VCaP (cell line): ENCODE data around the gene SLC7A9.
"Not testable (repeated sequence)": the region's sequence is repeated elsewhere in the genome, so short reads cannot be mapped to it uniquely, and the experiment has no call there.

ENCODE experiments used
- H3K27ac ChIP-seq: fragments of 450-650 bp; 2 replicates; pipeline ENCODE4 v1.5.1; 2017
- CTCF ChIP-seq: fragments of 450-650 bp; conservative IDR thresholded peaks from 2 replicates; pipeline ENCODE4 v1.5.1; 2017; ENCODE audit warnings: mild to moderate bottlenecking, moderate library complexity

SLC7A9 gene

DNA sequence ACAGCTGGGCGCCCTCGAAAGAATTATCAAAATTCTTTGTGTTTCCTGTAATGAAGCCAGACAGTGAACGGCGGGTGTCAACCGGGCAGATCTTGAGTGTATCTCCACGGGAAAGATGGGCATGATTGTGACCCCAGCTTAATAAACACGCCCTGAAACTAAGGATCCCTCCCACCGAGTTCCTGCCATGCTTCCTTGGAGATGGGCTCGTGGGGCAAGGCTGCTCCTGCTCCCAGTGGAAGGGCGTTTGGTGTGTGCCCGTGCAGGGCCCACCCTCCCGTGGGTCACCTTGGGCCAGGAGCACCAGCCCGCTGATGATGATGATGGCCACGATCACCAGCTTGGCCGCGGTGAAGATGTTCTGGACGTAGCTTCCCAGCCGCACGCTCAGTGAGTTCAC lies 7.4 kb downstream of the SLC7A9 start:
- no peak overlapping the region for H3K27ac ChIP-seq
- no peak for TF ChIP-seq CTCF

DNA sequence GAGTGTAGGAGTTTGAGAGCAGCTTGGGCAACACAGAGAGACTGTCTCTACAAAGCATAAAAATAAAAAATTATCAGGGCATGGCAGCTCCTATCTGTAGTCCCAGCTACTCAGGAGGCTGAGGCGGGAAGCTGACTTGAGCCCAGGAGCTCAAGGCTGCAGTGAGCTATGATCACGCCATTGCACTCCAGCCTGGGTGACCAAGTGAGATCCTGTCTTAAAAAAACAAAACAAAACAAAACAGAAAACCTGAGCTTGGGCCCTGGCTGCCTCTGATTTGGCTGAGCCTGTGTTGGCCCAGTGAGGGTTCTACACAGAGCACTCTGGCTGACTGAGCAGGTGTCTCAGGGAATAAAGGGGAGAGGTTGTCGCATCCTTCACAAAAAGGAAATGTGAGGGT lies 8.0 kb downstream of the SLC7A9 start:
- H3K27ac ChIP-seq, result no peak overlapping the region
- TF ChIP-seq CTCF, result no peak

GRCh38 chr19:32859591-32859990 lies 10.0 kb downstream of the SLC7A9 start:
- no peak overlapping the region for H3K27ac ChIP-seq
- TF ChIP-seq CTCF, result no peak

DNA sequence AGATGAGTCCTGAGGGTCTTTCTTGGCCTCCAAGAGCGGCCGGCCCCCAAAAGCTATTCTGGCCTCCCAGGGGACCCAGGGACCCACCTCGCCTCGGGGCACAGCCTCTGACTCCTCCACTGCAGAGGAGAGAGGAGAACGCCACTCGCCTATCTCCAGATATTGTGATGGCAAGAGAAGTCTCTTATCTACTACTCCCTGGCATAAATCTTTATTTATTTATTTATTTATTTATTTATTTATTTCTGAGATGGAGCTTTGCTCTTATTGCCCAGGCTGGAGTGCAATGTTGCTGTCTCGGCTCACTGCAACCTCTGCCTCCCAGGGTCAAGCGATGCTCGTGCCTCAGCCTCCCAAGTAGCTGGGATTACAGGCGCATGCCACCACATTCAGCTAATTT lies 11.0 kb downstream of the SLC7A9 start:
- no peak for TF ChIP-seq CTCF
- H3K27ac ChIP-seq, result no peak overlapping the region

DNA sequence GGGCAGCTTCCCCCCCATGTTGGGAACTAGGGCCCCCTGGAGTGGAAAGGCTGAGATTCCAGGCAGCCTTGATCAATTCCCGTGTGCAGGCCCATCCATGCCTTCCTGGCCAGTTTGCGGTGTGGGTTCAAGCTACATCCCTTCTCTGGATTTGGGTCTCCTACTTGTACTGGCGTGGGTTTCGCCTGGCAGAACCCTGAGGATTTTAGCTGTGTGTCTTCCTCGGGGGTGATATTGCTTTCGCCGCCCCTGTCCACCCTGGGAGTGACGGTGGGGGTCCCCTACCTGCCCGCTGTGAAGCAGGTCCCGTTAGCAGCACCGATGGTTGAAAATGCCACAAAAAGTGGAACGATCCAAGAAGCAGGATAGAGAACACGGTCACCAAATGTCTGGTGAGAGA lies 11.4 kb downstream of the SLC7A9 start:
- TF ChIP-seq CTCF, result no peak
- no peak overlapping the region for H3K27ac ChIP-seq

GRCh38 chr19:32857584-32857983 lies 12.0 kb downstream of the SLC7A9 start:
- TF ChIP-seq CTCF, result no peak
- H3K27ac ChIP-seq, result no peak overlapping the region

- H3K27ac ChIP-seq, result not testable (repeated sequence)
Measured at GRCh38 chr19:32856818-32857217, 12.7 kb downstream of the SLC7A9 start.

GRCh38 chr19:32852216-32852615 lies 17.4 kb downstream of the SLC7A9 start:
- TF ChIP-seq CTCF, result no peak
- no peak overlapping the region for H3K27ac ChIP-seq

GRCh38 chr19:32848035-32848434 lies 21.5 kb downstream of the SLC7A9 start:
- H3K27ac ChIP-seq, result not testable (repeated sequence)
